DND-41 (cell line): ENCODE results near the gene UPP1.
"Not testable (repeated sequence)": the region's sequence is repeated elsewhere in the genome, so short reads cannot be mapped to it uniquely, and the experiment has no call there.

ENCODE experiments used
- ATAC-seq: fragments of 200-7000 bp; cut with Tn5 transposase; 3 replicates; pipeline ENCODE4 v1.9.1; 2021; ENCODE audit warnings: low read depth; ENCODE audit not compliant: insufficient read depth
- DNase-seq: peaks from one replicate; pipeline ENCODE4 v3.0.0-alpha.2; 2020
- H2AFZ ChIP-seq: 2 replicates; pipeline ENCODE4 v1.6.0; 2012; ENCODE audit warnings: low read depth, low read length
- H3K27ac ChIP-seq: 2 replicates; pipeline ENCODE4 v1.5.1; 2012; ENCODE audit warnings: low read length, inconsistent platforms
- H3K27me3 ChIP-seq: fragments of 200-600 bp; sonication (generic); 2 replicates; pipeline ENCODE4 v1.6.0; 2012; ENCODE audit warnings: low read length, mild to moderate bottlenecking, inconsistent platforms; ENCODE audit not compliant: insufficient read depth, poor library complexity
- H3K36me3 ChIP-seq: 2 replicates; pipeline ENCODE4 v1.5.1; 2012; ENCODE audit warnings: low read length, inconsistent platforms; ENCODE audit not compliant: insufficient read depth
- H3K4me1 ChIP-seq: 2 replicates; pipeline ENCODE4 v1.5.1; 2012; ENCODE audit warnings: mild to moderate bottlenecking, low read length; ENCODE audit not compliant: insufficient read depth
- H3K4me2 ChIP-seq: 2 replicates; pipeline ENCODE4 v1.6.0; 2012; ENCODE audit warnings: mild to moderate bottlenecking, moderate library complexity, low read length, inconsistent platforms; ENCODE audit not compliant: insufficient read depth
- H3K4me3 ChIP-seq, 2 experiments: fragments of 200-600 bp in 1 of 2; shearing (Covaris generic) in 1 of 2; 2 replicates each; pipeline ENCODE4 v1.5.1; 2012 to 2016; ENCODE audit warnings: inconsistent platforms in 2 of 2, low read length in 2 of 2, mild to moderate bottlenecking in 2 of 2, low read depth in 1 of 2, moderate library complexity in 1 of 2
- H3K79me2 ChIP-seq: 2 replicates; pipeline ENCODE4 v1.6.0; 2012; ENCODE audit warnings: low read length, inconsistent platforms; ENCODE audit not compliant: insufficient read depth
- H3K9ac ChIP-seq: 2 replicates; pipeline ENCODE4 v1.6.0; 2012; ENCODE audit warnings: low read depth, mild to moderate bottlenecking, inconsistent platforms, low read length, moderate library complexity
- H3K9me3 ChIP-seq: 2 replicates; pipeline ENCODE4 v1.5.1; 2012; ENCODE audit warnings: low read length, moderate library complexity, mild to moderate bottlenecking, inconsistent platforms; ENCODE audit not compliant: insufficient read depth, severe bottlenecking
- H4K20me1 ChIP-seq: 2 replicates; pipeline ENCODE4 v1.6.0; 2012; ENCODE audit warnings: low read length; ENCODE audit not compliant: insufficient read depth
- EZH2 ChIP-seq: IDR thresholded peaks from 3 replicates; pipeline ENCODE4 v1.6.1; 2012; ENCODE audit warnings: borderline replicate concordance, low read depth, mild to moderate bottlenecking, moderate library complexity, low read length, inconsistent platforms; ENCODE audit not compliant: severe bottlenecking
- TF ChIP-seq, protein P1 (sequence below): IDR thresholded peaks from 2 replicates; pipeline ENCODE4 v1.5.1; 2012; ENCODE audit warnings: borderline replicate concordance, low read length, moderate library complexity, mild to moderate bottlenecking; ENCODE audit not compliant: poor library complexity, severe bottlenecking; ENCODE audit errors: extremely low read depth

The UPP1 gene

GRCh38 chr7:48067475-48067874, 21.6 kb upstream of the UPP1 start:
- Histone ChIP-seq H3K79me2 (no peaks in the 10 kb centered on the region), H3K4me3 (no peak overlapping the region), H3K4me2 (no peak overlapping the region), H3K27me3 (no peaks in the 10 kb centered on the region), H3K4me1 (no peaks in the 10 kb centered on the region), H3K27ac (no peak overlapping the region), H4K20me1 (no peaks in the 10 kb centered on the region), H3K9ac (no peak overlapping the region), H2AFZ (no peak overlapping the region), H3K36me3 (no peaks in the 10 kb centered on the region), H3K9me3 (no peaks in the 10 kb centered on the region)
- ATAC-seq (no peak), DNase-seq (no peak)
- no peak for TF ChIP-seq EZH2
- TF ChIP-seq, protein P1, sequence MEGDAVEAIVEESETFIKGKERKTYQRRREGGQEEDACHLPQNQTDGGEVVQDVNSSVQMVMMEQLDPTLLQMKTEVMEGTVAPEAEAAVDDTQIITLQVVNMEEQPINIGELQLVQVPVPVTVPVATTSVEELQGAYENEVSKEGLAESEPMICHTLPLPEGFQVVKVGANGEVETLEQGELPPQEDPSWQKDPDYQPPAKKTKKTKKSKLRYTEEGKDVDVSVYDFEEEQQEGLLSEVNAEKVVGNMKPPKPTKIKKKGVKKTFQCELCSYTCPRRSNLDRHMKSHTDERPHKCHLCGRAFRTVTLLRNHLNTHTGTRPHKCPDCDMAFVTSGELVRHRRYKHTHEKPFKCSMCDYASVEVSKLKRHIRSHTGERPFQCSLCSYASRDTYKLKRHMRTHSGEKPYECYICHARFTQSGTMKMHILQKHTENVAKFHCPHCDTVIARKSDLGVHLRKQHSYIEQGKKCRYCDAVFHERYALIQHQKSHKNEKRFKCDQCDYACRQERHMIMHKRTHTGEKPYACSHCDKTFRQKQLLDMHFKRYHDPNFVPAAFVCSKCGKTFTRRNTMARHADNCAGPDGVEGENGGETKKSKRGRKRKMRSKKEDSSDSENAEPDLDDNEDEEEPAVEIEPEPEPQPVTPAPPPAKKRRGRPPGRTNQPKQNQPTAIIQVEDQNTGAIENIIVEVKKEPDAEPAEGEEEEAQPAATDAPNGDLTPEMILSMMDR, result no peak

DNA sequence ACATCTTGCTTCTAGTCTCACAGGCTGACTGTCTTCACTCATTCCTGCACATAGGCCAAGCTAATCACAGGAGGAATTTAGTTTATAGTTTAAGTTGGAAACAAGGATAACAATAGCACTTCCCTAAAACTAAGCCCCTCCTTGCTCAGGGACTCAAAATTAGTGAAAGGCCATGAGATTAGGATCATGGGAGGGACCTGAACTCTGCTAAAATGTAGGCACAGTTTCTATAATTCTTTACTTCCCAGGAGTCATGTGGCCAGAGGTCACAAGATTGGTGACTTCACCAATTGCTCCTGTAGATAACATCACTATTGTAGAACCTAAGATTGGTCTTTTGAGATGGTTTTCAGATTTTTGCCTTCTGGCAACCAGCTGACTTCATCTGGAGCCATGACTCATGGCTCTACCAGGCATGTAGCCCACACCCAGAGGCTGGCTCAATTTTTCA, 14.8 kb upstream of the UPP1 start:
- Histone ChIP-seq H3K4me1 (no peaks in the 10 kb centered on the region), H3K4me3 (no peak overlapping the region), H3K27ac (no peak overlapping the region), H3K9me3 (no peaks in the 10 kb centered on the region), H3K4me2 (no peak overlapping the region), H3K36me3 (no peaks in the 10 kb centered on the region), H4K20me1 (no peaks in the 10 kb centered on the region), H3K27me3 (no peaks in the 10 kb centered on the region), H2AFZ (no peak overlapping the region), H3K9ac (no peak overlapping the region), H3K79me2 (no peaks in the 10 kb centered on the region)
- no peak for DNase-seq
- no peak for ATAC-seq
- TF ChIP-seq, protein P1, result no peak
- no peak for TF ChIP-seq EZH2

DNA sequence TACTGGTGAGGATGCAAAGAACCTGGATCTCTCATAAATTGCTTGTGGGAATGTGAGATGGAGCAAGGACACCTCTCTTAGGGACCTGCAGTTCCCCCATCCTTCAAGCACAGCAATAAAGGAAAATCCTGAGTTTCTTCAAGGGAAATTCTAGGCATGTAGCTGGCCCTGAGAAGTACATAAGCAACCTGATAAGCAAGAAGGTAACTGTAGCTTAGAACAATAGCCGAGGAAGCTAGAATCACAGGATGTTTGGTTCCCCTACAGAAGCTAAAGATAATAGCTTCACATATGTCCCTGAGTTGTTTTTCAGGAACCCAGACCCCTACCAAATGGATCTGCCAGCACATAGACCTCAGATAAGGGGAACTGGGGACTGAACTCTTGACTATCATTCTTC, 11.6 kb upstream of the UPP1 start:
- no peak for TF ChIP-seq EZH2
- TF ChIP-seq, protein P1, result no peak

GRCh38 chr7:48078470-48078869, 10.6 kb upstream of the UPP1 start:
- Histone ChIP-seq H3K9ac (no peak overlapping the region), H3K4me2 (no peak overlapping the region), H3K27ac (no peak overlapping the region), H3K4me1 (no peaks in the 10 kb centered on the region), H3K79me2 (no peaks in the 10 kb centered on the region), H3K27me3 (no peaks in the 10 kb centered on the region), H3K4me3 (no peak overlapping the region), H3K9me3 (no peaks in the 10 kb centered on the region), H4K20me1 (no peaks in the 10 kb centered on the region), H2AFZ (no peak overlapping the region), H3K36me3 (no peaks in the 10 kb centered on the region)
- no peak for DNase-seq
- TF ChIP-seq, protein P1, result no peak
- TF ChIP-seq EZH2, result no peak
- no peak for ATAC-seq

More for the DNA sequence above, 11.6 kb upstream of the UPP1 start:
- H3K27me3 ChIP-seq, result no peaks in the 10 kb centered on the region
- ATAC-seq (no peak), DNase-seq (no peak)
- no peak overlapping the region for H3K4me2 ChIP-seq
- no peak overlapping the region for H3K4me3 ChIP-seq
- H4K20me1 ChIP-seq, result no peaks in the 10 kb centered on the region
- H3K4me1 ChIP-seq, result no peaks in the 10 kb centered on the region
- no peaks in the 10 kb centered on the region for H3K36me3 ChIP-seq
- no peak overlapping the region for H3K27ac ChIP-seq
- no peaks in the 10 kb centered on the region for H3K79me2 ChIP-seq
- no peak overlapping the region for H2AFZ ChIP-seq
- H3K9me3 ChIP-seq, result no peaks in the 10 kb centered on the region
- H3K9ac ChIP-seq, result no peak overlapping the region

GRCh38 chr7:48082378-48082777, 6.7 kb upstream of the UPP1 start:
- not testable (repeated sequence) for H3K9ac ChIP-seq, H3K9me3 ChIP-seq, H3K4me2 ChIP-seq, H3K79me2 ChIP-seq, H2AFZ ChIP-seq, H3K27me3 ChIP-seq, H4K20me1 ChIP-seq, H3K27ac ChIP-seq, H3K4me1 ChIP-seq, H3K36me3 ChIP-seq, H3K4me3 ChIP-seq, DNase-seq, ATAC-seq
